Activated naive CD8-positive, alpha-beta T cell treated with anti-CD3 and anti-CD28 coated beads, Interleukin-2, amount 50 U/mL, for 24 hours (primary cell): ENCODE data around the gene NMUR1.

Experiments
- ATAC-seq: fragments of 150-1000 bp; cut with Tn5 transposase; one replicate; pipeline ENCODE4 v1.10.0; 2021
- DNase-seq: peaks from one replicate; pipeline ENCODE4 v3.0.0; 2021
- H3K27ac Mint-ChIP-seq: one replicate; pipeline ENCODE4 v1.8.0; 2021; ENCODE audit warnings: mild to moderate bottlenecking, mixed read lengths
- H3K27me3 Mint-ChIP-seq: one replicate; pipeline ENCODE4 v1.8.0; 2021; ENCODE audit warnings: mixed read lengths
- H3K36me3 Mint-ChIP-seq: one replicate; pipeline ENCODE4 v1.8.0; 2021; ENCODE audit warnings: low read depth, mixed read lengths
- H3K4me1 Mint-ChIP-seq: one replicate; pipeline ENCODE4 v1.8.0; 2021; ENCODE audit warnings: mixed read lengths
- H3K4me3 Mint-ChIP-seq: one replicate; pipeline ENCODE4 v1.8.0; 2021; ENCODE audit warnings: mild to moderate bottlenecking, moderate library complexity, mixed read lengths
- H3K9me3 Mint-ChIP-seq: one replicate; pipeline ENCODE4 v1.8.0; 2021; ENCODE audit warnings: mixed read lengths

Gene NMUR1

GRCh38 chr2:231541645-231542044 lies 11.4 kb upstream of the NMUR1 start:
- H3K4me3 Mint-ChIP-seq: no peak overlapping the region
- H3K36me3 Mint-ChIP-seq: peaks cover 4% of the 10 kb centered on the region
- DNase-seq (no peak), ATAC-seq (no peak)
- peaks cover 29% of the 10 kb centered on the region for H3K4me1 Mint-ChIP-seq
- H3K27ac Mint-ChIP-seq: no peak overlapping the region
- no peaks in the 10 kb centered on the region for H3K27me3 Mint-ChIP-seq
- H3K9me3 Mint-ChIP-seq: peaks cover 12% of the 10 kb centered on the region

DNA sequence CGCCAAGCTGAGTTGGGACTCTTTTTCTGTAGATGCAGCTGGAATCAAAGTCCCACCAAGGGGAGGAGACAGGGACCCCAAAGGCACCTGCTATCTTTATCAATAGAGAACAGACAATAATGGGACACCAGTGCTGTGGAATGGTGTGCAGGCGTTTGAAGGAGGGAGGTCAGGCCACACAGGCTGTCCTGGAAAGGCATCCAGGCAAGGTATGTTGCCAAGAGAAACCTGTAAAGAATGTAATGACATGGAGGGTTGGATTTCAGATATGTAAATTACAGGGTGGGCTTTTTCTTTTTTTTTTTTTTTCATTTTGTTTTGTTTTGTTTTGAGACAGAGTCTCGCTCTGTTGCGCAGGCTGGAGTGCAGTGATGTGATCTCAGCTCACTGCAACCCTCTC lies 9.7 kb upstream of the NMUR1 start:
- no peak for ATAC-seq
- Mint-ChIP-seq H3K27ac (no peak overlapping the region), H3K9me3 (peaks cover 12% of the 10 kb centered on the region), H3K4me3 (no peak overlapping the region), H3K36me3 (peaks cover 2% of the 10 kb centered on the region), H3K4me1 (peaks cover 12% of the 10 kb centered on the region), H3K27me3 (no peaks in the 10 kb centered on the region)
- no peak for DNase-seq

DNA sequence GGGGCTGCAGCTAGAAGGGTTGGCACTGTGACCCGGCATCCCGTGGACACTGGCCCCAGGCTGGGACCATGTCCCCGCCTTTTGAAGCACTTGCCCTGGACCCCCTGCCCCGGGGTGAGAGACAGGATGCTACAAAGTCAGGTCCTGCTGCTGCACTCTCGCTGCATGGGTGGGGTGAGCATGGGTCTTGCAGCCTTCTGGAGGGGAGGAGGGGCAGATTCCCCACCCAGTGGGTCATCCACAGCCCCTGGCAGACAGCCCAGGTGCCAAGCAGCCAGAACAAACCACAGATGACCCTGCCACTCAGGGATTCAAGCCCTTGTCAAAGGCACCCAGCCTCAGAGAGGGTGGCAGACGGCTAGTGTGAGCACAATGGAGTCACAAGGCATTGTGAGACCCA lies 5.7 kb upstream of the NMUR1 start:
- peaks cover 3% of the 10 kb centered on the region for H3K4me1 Mint-ChIP-seq
- no peak overlapping the region for H3K27ac Mint-ChIP-seq
- peaks cover 7% of the 10 kb centered on the region for H3K27me3 Mint-ChIP-seq
- no peaks in the 10 kb centered on the region for H3K9me3 Mint-ChIP-seq
- no peak for ATAC-seq
- H3K4me3 Mint-ChIP-seq: no peak overlapping the region
- no peaks in the 10 kb centered on the region for H3K36me3 Mint-ChIP-seq
- no peak for DNase-seq

DNA sequence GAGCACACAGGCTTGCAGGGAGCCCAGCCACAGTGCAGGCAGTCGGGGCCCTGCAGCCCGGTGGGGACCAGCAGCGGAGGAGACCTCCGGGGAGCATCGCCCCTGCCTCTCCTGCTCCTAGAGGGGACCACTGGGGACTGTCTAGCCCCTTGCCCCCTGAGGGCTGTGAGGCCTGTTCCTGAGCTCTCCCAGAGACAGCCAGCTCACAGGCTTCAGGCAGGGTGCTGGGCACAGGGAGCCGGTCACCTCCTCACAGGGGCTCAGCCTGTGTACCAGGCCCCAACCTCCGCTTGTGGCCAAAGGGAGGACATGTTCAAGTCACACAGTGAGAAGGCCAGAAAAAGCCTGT lies 3.5 kb upstream of the NMUR1 start:
- peaks cover 21% of the 10 kb centered on the region for H3K27me3 Mint-ChIP-seq
- peaks cover 8% of the 10 kb centered on the region for H3K4me1 Mint-ChIP-seq
- H3K36me3 Mint-ChIP-seq: no peaks in the 10 kb centered on the region
- H3K27ac Mint-ChIP-seq: no peak overlapping the region
- no peak overlapping the region for H3K4me3 Mint-ChIP-seq
- DNase-seq (no peak), ATAC-seq (no peak)
- no peaks in the 10 kb centered on the region for H3K9me3 Mint-ChIP-seq

DNA sequence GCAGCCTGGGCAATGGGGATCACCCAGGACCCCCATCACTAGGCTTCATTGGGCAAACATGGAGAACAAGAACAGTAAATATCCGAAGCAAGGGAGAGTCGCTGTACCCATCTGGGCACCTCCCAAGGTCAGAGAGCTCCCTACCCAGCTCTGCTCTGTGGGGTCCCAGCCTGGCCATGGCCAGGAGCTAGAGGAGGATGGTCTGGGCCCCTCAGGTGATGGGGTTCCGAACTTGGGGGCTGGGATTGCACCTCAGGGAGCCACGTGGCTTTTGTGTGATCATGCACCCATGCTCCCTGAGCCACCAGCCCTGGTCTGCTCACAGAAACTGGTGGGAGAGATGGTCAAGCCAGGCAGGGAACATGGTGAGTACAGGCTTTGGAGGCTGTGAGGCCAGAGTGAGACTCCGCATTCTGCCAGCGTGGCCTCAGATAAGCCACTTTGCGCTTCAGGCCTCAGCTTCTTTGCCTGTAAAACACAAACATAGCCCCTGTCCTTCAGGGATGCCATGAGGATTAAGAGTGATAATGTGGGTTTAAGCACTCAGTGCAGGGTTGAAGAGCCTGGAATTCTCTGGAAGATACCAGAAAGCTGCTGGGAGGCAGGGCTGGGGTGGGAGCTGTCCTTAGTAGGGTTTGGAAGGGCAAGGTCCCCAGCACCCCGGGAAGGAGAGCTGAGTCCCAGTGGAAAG lies 3.0 kb upstream of the NMUR1 start:
- Mint-ChIP-seq H3K27me3 (peaks cover 22% of the 10 kb centered on the region), H3K4me3 (no peak overlapping the region), H3K27ac (no peak overlapping the region), H3K9me3 (no peaks in the 10 kb centered on the region), H3K4me1 (peaks cover 8% of the 10 kb centered on the region), H3K36me3 (no peaks in the 10 kb centered on the region)
- DNase-seq (no peak), ATAC-seq (no peak)

DNA sequence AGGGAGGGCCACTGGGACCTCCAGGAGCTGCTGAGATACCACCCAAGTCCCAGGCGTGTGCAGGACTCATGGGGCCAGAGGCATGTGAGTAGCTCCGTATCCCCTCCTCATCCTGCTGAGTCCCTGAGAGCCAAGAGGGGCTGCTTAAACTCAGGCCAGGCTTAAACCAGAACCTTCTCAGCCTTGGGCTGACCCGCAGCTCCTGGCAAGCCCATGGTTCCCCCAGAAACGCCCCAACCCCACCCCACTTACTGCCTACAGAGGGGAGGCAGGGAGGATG lies 2.5 kb upstream of the NMUR1 start:
- no peak overlapping the region for H3K27ac Mint-ChIP-seq
- ATAC-seq (no peak), DNase-seq (no peak)
- H3K27me3 Mint-ChIP-seq: peaks cover 22% of the 10 kb centered on the region
- peaks cover 8% of the 10 kb centered on the region for H3K4me1 Mint-ChIP-seq
- H3K36me3 Mint-ChIP-seq: no peaks in the 10 kb centered on the region
- H3K9me3 Mint-ChIP-seq: no peaks in the 10 kb centered on the region
- no peak overlapping the region for H3K4me3 Mint-ChIP-seq

- ATAC-seq: no peak
- H3K9me3 Mint-ChIP-seq: no peaks in the 10 kb centered on the region
- peaks cover 8% of the 10 kb centered on the region for H3K4me1 Mint-ChIP-seq
- no peak overlapping the region for H3K4me3 Mint-ChIP-seq
- DNase-seq: no peak
- peaks cover 22% of the 10 kb centered on the region for H3K27me3 Mint-ChIP-seq
- H3K36me3 Mint-ChIP-seq: no peaks in the 10 kb centered on the region
- no peak overlapping the region for H3K27ac Mint-ChIP-seq
Measured at GRCh38 chr2:231531883-231532755, 1.9 kb upstream of the NMUR1 start.

GRCh38 chr2:231531466-231531865 lies 1.2 kb upstream of the NMUR1 start:
- Mint-ChIP-seq H3K9me3 (no peaks in the 10 kb centered on the region), H3K27ac (no peak overlapping the region), H3K36me3 (no peaks in the 10 kb centered on the region), H3K4me1 (peaks cover 8% of the 10 kb centered on the region), H3K27me3 (peaks cover 22% of the 10 kb centered on the region), H3K4me3 (no peak overlapping the region)
- DNase-seq (no peak), ATAC-seq (no peak)

DNA sequence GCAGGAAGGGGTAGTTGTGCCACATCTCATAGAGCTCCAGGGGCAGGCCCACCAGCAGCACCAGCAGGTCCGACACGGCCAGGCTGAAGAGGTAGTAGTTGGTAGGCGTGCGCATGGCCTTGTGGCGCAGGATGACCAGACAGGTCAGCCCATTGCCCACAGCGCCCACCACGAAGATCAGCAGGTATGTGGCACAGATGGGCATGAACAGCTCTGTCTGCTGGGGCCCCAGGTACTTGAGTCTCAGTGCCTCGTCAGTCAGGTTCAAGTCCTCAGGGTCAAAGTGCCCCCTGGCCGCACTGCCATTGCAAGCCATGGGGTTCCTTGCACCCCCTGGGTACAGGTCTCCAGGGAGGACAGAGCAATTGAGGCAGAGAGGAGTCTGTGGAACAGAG lies 1.6 kb downstream of the NMUR1 start:
- DNase-seq (no peak), ATAC-seq (no peak)
- Mint-ChIP-seq H3K27me3 (peaks cover 22% of the 10 kb centered on the region), H3K36me3 (no peaks in the 10 kb centered on the region), H3K9me3 (no peaks in the 10 kb centered on the region), H3K4me1 (peaks cover 29% of the 10 kb centered on the region), H3K27ac (no peak overlapping the region), H3K4me3 (no peak overlapping the region)

- H3K4me3 Mint-ChIP-seq: no peak overlapping the region
- H3K4me1 Mint-ChIP-seq: peaks cover 35% of the 10 kb centered on the region
- DNase-seq (no peak), ATAC-seq (no peak)
- H3K9me3 Mint-ChIP-seq: no peaks in the 10 kb centered on the region
- H3K27me3 Mint-ChIP-seq: peaks cover 22% of the 10 kb centered on the region
- H3K36me3 Mint-ChIP-seq: no peaks in the 10 kb centered on the region
- no peak overlapping the region for H3K27ac Mint-ChIP-seq
Measured at GRCh38 chr2:231527955-231528635, 2.1 kb downstream of the NMUR1 start.

DNA sequence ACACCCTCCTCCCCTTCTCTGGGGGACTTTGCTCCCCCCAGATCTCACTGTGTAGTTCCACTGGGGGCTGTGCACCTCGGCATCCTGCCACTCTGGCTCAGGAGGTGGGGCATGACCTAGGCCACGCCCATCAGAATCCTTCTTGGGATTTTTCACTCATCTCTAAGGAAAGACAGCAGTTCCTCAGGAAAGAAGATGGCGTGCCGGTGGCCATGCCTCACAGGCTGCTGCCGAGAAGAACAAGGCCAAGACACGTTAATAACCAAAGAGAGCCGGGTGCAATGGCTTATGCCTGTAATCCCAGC lies 3.2 kb downstream of the NMUR1 start:
- Mint-ChIP-seq H3K9me3 (no peaks in the 10 kb centered on the region), H3K27me3 (peaks cover 20% of the 10 kb centered on the region), H3K27ac (no peak overlapping the region), H3K36me3 (no peaks in the 10 kb centered on the region), H3K4me1 (peaks cover 39% of the 10 kb centered on the region), H3K4me3 (no peak overlapping the region)
- no peak for DNase-seq
- no peak for ATAC-seq

DNA sequence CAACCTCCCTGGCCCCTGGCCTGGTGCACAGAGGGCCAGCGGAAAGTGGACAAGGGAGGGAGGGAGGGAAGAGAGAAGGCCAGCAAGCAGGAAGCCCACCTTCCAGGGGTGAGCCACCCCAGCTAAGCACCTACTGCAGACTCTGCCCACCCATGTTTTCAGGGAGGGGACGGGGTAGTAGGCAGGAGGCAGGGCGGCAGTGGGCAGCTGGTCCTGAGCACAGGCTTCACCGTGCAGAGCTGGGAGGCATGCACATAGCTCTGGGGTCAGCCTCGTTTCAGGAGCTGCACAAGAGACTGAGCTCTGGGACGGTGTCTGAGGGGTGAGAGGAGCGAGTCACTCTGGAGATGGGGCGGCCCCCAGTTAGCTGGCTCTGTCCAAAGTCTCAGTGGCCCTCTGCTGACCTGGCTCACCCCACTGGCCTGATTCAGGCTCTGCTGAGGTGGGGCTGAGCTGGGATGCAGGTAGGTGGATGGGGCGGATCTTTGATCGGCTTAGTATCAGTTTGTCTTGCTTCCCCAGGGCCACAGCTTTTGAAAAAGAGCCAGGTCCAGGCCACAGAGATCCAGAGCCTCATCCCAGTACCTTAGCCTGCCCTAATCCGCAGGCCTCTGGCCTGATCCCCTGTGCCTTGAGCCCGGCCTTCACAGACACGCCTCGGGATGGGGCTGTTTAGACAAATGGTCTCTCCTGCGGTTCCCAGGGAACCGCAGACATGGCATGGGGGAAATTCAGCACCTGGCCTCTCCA lies 3.7 kb downstream of the NMUR1 start:
- H3K27ac Mint-ChIP-seq: no peak overlapping the region
- ATAC-seq (no peak), DNase-seq (no peak)
- H3K4me1 Mint-ChIP-seq: peaks cover 39% of the 10 kb centered on the region
- no peaks in the 10 kb centered on the region for H3K9me3 Mint-ChIP-seq
- peaks cover 18% of the 10 kb centered on the region for H3K27me3 Mint-ChIP-seq
- H3K36me3 Mint-ChIP-seq: no peaks in the 10 kb centered on the region
- H3K4me3 Mint-ChIP-seq: no peak overlapping the region

DNA sequence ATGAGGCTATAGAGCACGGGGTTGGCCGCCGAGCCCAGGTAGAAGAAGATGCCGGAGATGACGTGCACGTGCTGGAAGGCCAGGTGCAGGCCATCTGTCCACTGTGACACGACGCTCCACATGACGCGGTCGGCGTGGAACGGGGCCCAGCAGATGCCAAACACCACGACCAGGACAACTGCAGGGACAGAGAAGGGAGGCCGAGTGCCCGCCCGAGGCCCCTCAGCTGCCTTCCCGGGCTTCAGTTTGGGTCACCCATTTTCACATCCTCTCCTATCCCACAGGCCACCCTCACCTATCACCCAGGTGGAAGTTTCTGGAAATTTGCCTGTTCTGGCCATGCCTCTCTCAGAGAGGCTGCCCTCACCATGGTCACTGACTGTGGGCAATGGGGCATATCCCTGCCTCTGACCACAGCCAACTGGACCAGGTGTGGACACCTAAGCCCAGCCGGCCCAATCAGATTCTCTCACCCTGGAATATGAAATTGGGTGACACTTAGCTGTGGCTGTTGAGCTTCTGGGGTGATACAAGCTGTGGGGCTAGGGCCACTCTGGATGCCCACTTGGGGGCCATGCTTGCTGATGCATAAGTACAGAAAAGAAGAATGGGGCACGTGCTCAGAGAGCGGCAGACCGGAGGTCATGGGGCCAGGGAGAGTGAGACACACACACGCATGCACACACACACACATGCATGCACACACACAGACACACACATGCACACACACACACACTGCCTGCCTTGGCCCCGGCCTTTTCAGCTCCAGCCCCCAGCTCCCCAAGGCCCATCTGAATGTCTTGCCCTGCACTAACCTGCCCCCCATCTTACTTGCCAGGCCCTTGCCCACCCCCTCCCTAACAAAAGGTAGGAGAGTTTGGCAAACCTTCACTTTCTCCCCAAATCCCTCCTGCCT lies 4.7 kb downstream of the NMUR1 start:
- H3K36me3 Mint-ChIP-seq: no peaks in the 10 kb centered on the region
- no peak overlapping the region for H3K4me3 Mint-ChIP-seq
- no peak overlapping the region for H3K27ac Mint-ChIP-seq
- DNase-seq (no peak), ATAC-seq (no peak)
- H3K27me3 Mint-ChIP-seq: peaks cover 11% of the 10 kb centered on the region
- peaks cover 32% of the 10 kb centered on the region for H3K4me1 Mint-ChIP-seq
- no peaks in the 10 kb centered on the region for H3K9me3 Mint-ChIP-seq
